ENCODE results near the gene TPSB2. TPM values are rescaled to one million over a fixed set of nuclear protein-coding genes. Genes with fewer than 3 reads are reported as not detected.
"Not testable (repeated sequence)": the region's sequence is repeated elsewhere in the genome, so short reads cannot be mapped to it uniquely, and the experiment has no call there.

TPSB2 gene
- total RNA-seq, 3 donors from 2014 or later: 0.41 to 0.46 TPM; not detected in 1

DNA sequence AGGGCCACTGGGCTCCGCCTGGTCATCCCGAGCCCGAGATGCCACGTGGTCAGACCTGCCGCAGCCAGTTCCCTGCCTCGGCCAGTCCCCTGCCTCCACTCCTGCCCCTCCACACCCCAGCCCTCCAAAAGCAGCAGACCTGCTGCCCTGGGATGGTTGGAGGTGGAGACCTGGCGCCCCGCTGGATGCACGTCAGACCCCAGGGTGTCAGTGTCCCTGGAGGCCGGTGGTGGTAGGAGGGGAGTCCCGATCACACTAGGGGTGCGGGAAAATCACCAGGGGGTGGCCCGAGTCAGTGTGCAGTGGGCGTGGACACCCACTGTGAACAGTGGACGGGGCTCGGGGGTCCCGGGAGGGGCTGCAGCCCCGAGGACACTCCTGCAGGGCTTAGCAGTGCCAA lies 31.8 kb downstream of the TPSB2 start:
- no peak for ATAC-seq
- Mint-ChIP-seq H3K4me1 (ENCODE audit: low read depth) (peaks cover 3% of the 10 kb centered on the region), H3K4me3 (no peak overlapping the region), H3K9me3 (no peaks in the 10 kb centered on the region), H3K27me3 (ENCODE audit: low read depth) (no peaks in the 10 kb centered on the region), H3K36me3 (ENCODE audit: insufficient read depth) (no peaks in the 10 kb centered on the region)
- DNase-seq: no peak

GRCh38 chr16:1197237-1197866 lies 32.6 kb downstream of the TPSB2 start:
- Mint-ChIP-seq H3K36me3 (ENCODE audit: insufficient read depth) (no peaks in the 10 kb centered on the region), H3K27me3 (ENCODE audit: low read depth) (peaks cover 2% of the 10 kb centered on the region), H3K4me3 (no peak overlapping the region), H3K9me3 (no peaks in the 10 kb centered on the region), H3K4me1 (ENCODE audit: low read depth) (peaks cover 3% of the 10 kb centered on the region)
- no peak for ATAC-seq
- DNase-seq: no peak

GRCh38 chr16:1196494-1196893 lies 33.5 kb downstream of the TPSB2 start:
- H3K9me3 Mint-ChIP-seq: no peaks in the 10 kb centered on the region
- H3K27me3 Mint-ChIP-seq (ENCODE audit: low read depth): peaks cover 2% of the 10 kb centered on the region
- H3K4me3 Mint-ChIP-seq: no peak overlapping the region
- DNase-seq: no peak
- ATAC-seq: no peak
- peaks cover 3% of the 10 kb centered on the region for H3K4me1 Mint-ChIP-seq (ENCODE audit: low read depth)
- no peaks in the 10 kb centered on the region for H3K36me3 Mint-ChIP-seq (ENCODE audit: insufficient read depth)

GRCh38 chr16:1195393-1195666 lies 34.7 kb downstream of the TPSB2 start:
- Mint-ChIP-seq H3K4me1 (ENCODE audit: low read depth) (peaks cover 3% of the 10 kb centered on the region), H3K27me3 (ENCODE audit: low read depth) (peaks cover 2% of the 10 kb centered on the region), H3K9me3 (no peaks in the 10 kb centered on the region), H3K36me3 (ENCODE audit: insufficient read depth) (no peaks in the 10 kb centered on the region), H3K4me3 (no peak overlapping the region)
- ATAC-seq: no peak
- no peak for DNase-seq

- peak; percentile 17 for DNase-seq
- peak; percentile 52 to 63 for ATAC-seq
- Mint-ChIP-seq H3K4me3 (no peak overlapping the region), H3K27me3 (ENCODE audit: low read depth) (peaks cover 2% of the 10 kb centered on the region), H3K9me3 (no peaks in the 10 kb centered on the region), H3K36me3 (ENCODE audit: insufficient read depth) (no peaks in the 10 kb centered on the region), H3K4me1 (ENCODE audit: low read depth) (peaks cover 3% of the 10 kb centered on the region)
Measured at GRCh38 chr16:1194665-1195392, 35.2 kb downstream of the TPSB2 start.

- peaks cover 3% of the 10 kb centered on the region for H3K4me1 Mint-ChIP-seq (ENCODE audit: low read depth)
- no peak for ATAC-seq
- H3K4me3 Mint-ChIP-seq: no peak overlapping the region
- no peak for DNase-seq
- peaks cover 4% of the 10 kb centered on the region for H3K27me3 Mint-ChIP-seq (ENCODE audit: low read depth)
- no peaks in the 10 kb centered on the region for H3K9me3 Mint-ChIP-seq
- H3K36me3 Mint-ChIP-seq (ENCODE audit: insufficient read depth): no peaks in the 10 kb centered on the region
Measured at GRCh38 chr16:1193825-1194581, 36.0 kb downstream of the TPSB2 start.

GRCh38 chr16:1193143-1193824 lies 36.7 kb downstream of the TPSB2 start:
- no peak for ATAC-seq
- no peaks in the 10 kb centered on the region for H3K36me3 Mint-ChIP-seq (ENCODE audit: insufficient read depth)
- no peak for DNase-seq
- H3K9me3 Mint-ChIP-seq: no peaks in the 10 kb centered on the region
- H3K27me3 Mint-ChIP-seq (ENCODE audit: low read depth): peaks cover 7% of the 10 kb centered on the region
- H3K4me3 Mint-ChIP-seq: no peak overlapping the region
- peaks cover 3% of the 10 kb centered on the region for H3K4me1 Mint-ChIP-seq (ENCODE audit: low read depth)

DNA sequence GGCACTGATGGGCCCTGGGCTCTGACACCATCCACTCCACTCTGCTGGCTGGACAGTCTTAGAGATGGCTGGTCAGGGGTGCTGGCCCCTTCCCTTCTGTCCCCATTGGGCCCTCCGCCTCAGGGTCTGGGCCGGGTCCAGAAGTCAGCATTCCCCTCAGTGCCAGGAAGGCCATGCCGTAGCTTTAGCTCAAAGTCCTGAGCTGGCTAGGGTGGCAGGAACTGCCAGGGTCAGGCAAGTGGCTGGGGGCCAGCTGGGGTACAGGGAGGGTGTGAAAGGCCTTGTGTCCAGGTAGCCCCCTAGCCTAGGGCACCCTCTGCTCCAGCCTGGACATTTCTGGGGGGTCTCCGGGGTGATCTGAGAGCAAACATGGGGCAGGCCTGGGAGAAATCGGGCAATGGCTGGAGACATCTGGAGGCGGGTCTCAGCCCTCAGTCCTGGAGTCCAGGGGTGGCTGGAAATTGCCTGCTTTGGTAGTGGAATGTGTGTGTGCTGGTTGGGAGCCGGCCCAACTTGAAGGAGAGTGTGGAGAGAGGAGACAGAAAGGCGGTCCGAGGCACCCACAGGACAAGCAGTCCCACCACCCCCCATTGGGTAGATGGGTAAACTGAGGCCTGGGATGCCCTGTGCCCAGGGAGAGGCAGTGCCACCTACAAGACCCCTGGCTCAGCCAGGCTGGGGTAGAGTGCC lies 37.5 kb downstream of the TPSB2 start:
- no peaks in the 10 kb centered on the region for H3K36me3 Mint-ChIP-seq (ENCODE audit: insufficient read depth)
- ATAC-seq (no peak), DNase-seq (no peak)
- no peaks in the 10 kb centered on the region for H3K9me3 Mint-ChIP-seq
- H3K27me3 Mint-ChIP-seq (ENCODE audit: low read depth): peaks cover 7% of the 10 kb centered on the region
- peaks cover 3% of the 10 kb centered on the region for H3K4me1 Mint-ChIP-seq (ENCODE audit: low read depth)
- no peak overlapping the region for H3K4me3 Mint-ChIP-seq

- not testable (repeated sequence) for H3K4me3 Mint-ChIP-seq; DNase-seq; ATAC-seq; H3K36me3 Mint-ChIP-seq (ENCODE audit: insufficient read depth); H3K9me3 Mint-ChIP-seq; H3K27me3 Mint-ChIP-seq (ENCODE audit: low read depth); H3K4me1 Mint-ChIP-seq (ENCODE audit: low read depth)
Measured at GRCh38 chr16:1190789-1191188, 39.2 kb downstream of the TPSB2 start.

DNA sequence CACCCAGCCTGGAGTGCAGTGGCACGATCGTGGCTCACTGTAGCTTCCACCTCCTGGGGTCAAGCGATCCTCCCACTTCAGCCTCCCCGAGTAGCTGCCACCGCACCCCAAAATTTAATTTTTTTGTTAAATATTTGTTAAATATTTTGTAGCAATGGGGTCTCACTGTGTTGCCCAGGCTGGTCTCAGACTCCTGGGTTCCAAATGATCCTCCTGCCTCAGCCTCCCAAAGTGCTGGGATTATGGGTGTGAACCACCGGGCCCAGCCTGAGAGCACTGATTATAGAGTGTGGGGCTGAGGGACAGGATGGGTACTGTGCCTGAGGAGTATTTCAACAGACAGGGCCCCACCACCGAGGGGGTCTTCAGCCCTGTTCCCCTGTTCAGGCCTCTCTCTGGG lies 40.5 kb downstream of the TPSB2 start:
- ATAC-seq (no peak), DNase-seq (no peak)
- Mint-ChIP-seq H3K36me3 (ENCODE audit: insufficient read depth) (no peaks in the 10 kb centered on the region), H3K9me3 (no peaks in the 10 kb centered on the region), H3K4me1 (ENCODE audit: low read depth) (no peaks in the 10 kb centered on the region), H3K27me3 (ENCODE audit: low read depth) (peaks cover 7% of the 10 kb centered on the region), H3K4me3 (no peak overlapping the region)

DNA sequence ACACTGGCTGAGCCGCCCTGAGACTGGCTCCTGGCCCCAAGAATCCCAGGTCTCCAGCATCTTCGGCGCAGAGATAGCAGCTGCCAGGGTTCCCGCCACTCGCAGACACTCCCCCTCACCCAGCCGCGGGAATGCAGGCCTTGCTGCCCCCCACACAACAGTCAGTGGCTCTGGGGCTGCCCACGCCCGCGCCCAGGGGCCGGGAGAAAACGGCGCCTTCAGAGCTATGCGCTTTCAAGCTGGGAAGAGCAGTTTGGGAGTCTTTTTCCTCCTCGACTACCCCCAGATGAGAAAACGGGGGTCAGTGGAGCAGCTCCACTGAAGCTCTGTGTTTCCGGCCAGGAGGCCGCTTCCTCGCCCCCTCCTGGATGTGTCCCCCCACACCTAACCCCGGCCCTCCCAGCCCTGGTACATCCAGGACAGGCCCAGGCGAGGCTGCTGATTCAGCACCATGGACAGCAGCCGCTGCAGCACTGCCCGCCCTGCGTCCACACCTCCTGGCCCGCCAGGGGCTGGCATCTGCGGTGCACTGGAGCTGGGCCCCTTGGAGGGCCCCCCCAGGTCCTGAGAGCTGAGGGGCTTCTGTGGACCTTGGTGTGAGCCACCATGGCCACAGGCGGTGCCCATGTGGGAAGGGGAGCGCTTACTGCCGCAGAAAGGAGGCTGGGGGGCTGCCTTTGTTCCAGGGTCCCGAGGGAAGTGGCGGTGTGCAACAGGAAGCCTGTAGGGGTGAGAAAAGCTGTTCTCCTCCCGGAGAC lies 41.4 kb downstream of the TPSB2 start:
- Mint-ChIP-seq H3K9me3 (no peaks in the 10 kb centered on the region), H3K4me1 (ENCODE audit: low read depth) (no peaks in the 10 kb centered on the region), H3K4me3 (no peak overlapping the region), H3K36me3 (ENCODE audit: insufficient read depth) (no peaks in the 10 kb centered on the region), H3K27me3 (ENCODE audit: low read depth) (peaks cover 7% of the 10 kb centered on the region)
- peak; percentile 34 for DNase-seq
- ATAC-seq: peak; percentile 62 to 69

DNA sequence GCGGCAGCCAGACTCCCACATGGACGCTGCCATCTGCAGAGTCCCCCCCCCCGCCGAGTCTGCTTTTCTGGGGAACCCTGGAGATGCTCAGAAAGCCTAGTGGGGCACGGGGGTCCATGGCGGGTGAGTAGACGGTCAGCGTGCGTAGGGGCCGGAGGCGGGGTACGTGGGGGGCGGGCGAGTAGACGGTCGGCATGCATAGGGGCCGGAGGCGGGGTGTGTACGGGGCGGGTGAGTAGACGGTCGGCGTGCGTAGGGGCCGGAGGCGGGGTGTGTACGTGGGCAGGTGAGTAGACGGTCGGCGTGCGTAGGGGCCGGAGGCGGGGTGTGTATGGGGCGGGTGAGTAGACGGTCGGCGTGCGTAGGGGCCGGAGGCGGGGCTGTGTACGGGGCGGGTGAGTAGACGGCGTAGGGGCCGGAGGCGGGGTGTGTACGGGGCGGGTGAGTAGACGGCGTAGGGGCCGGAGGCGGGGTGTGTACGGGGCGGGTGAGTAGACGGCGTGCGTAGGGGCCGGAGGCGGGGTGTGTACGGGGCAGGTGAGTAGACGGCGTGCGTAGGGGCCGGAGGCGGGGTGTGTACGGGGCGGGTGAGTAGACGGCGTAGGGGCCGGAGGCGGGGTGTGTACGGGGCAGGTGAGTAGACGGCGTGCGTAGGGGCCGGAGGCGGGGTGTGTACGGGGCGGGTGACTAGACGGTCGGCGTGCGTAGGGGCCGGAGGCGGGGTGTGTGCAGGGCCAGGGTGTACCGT lies 44.4 kb downstream of the TPSB2 start:
- H3K9me3 Mint-ChIP-seq; H3K4me1 Mint-ChIP-seq (ENCODE audit: low read depth); H3K4me3 Mint-ChIP-seq; H3K27me3 Mint-ChIP-seq (ENCODE audit: low read depth); ATAC-seq; H3K36me3 Mint-ChIP-seq (ENCODE audit: insufficient read depth); DNase-seq: not testable (repeated sequence)

GRCh38 chr16:1184980-1185379 lies 45.0 kb downstream of the TPSB2 start:
- no peaks in the 10 kb centered on the region for H3K36me3 Mint-ChIP-seq (ENCODE audit: insufficient read depth)
- no peaks in the 10 kb centered on the region for H3K9me3 Mint-ChIP-seq
- DNase-seq (no peak), ATAC-seq (no peak)
- H3K27me3 Mint-ChIP-seq (ENCODE audit: low read depth): peaks cover 5% of the 10 kb centered on the region
- no peak overlapping the region for H3K4me3 Mint-ChIP-seq
- no peaks in the 10 kb centered on the region for H3K4me1 Mint-ChIP-seq (ENCODE audit: low read depth)

Measured in activated T-cell treated with anti-CD3 and anti-CD28 coated beads, Interleukin-2, amount 50 U/mL, for 4 hours (primary cell).